GM10248 (cell line): ENCODE results near the gene FMN1.

ENCODE experiments used
- CTCF ChIA-PET: fragments of 300-600 bp; sonication (Branson Sonifier 250); formaldehyde crosslinking; extraction: SDS; loops from one replicate; lab custom pipeline; 2021; ENCODE audit warnings: antibody characterized with exemption; lab: Yijun Ruan, JAX
- POLR2A ChIA-PET: fragments of 350-650 bp; sonication (Branson Sonifier 250); formaldehyde crosslinking; extraction: SDS; loops from one replicate; lab custom pipeline; 2020; ENCODE audit warnings: antibody characterized with exemption; lab: Yijun Ruan, JAX
- DNase-seq: peaks from one replicate; pipeline ENCODE4 v3.0.0; 2012; ENCODE audit errors: extremely low spot score
- CTCF ChIP-seq: IDR thresholded peaks from 2 replicates; pipeline ENCODE4 v1.5.1; 2012; ENCODE audit warnings: mild to moderate bottlenecking, low read depth; ENCODE audit errors: extremely low read depth, missing control alignments, control extremely low read depth

FMN1 gene

GRCh38 chr15:32823750-32824149, 370.8 kb downstream of the FMN1 start:
- ChIA-PET CTCF (no interaction called here), POLR2A (no interaction called here)
- DNase-seq, result no peak
- TF ChIP-seq CTCF, result no peak

- ChIA-PET POLR2A (no interaction called here), CTCF (interaction anchor here (1.3 kb wide), 1 partner anchor 10 kb away, joined by 4 read pairs; no protein-coding TSS in a partner anchor)
- no peak for TF ChIP-seq CTCF
- DNase-seq, result no peak
Observed at GRCh38 chr15:32822739-32823138, 371.8 kb downstream of the FMN1 start.

- POLR2A ChIA-PET, result no interaction called here
- CTCF ChIA-PET, result interaction anchor here (0.9 to 1.2 kb wide), 2 partner anchors 12 to 24 kb away, joined by 3 to 4 read pairs; no protein-coding TSS in a partner anchor
- DNase-seq, result no peak
- no peak for TF ChIP-seq CTCF
Observed at GRCh38 chr15:32819448-32819847, 375.1 kb downstream of the FMN1 start.

GRCh38 chr15:32818758-32819447, 375.6 kb downstream of the FMN1 start:
- no peak for TF ChIP-seq CTCF
- no peak for DNase-seq
- POLR2A ChIA-PET, result no interaction called here
- CTCF ChIA-PET, result interaction anchor here (0.9 to 1.2 kb wide), 2 partner anchors 12 to 25 kb away, joined by 3 to 4 read pairs; no protein-coding TSS in a partner anchor

GRCh38 chr15:32817577-32817976, 376.9 kb downstream of the FMN1 start:
- CTCF ChIA-PET, result no interaction called here
- no peak for TF ChIP-seq CTCF
- no peak for DNase-seq
- POLR2A ChIA-PET, result no interaction called here

- ChIA-PET POLR2A (no interaction called here), CTCF (interaction anchor here (1.1 to 2.9 kb wide), 5 partner anchors 9 to 157 kb away, joined by 3 to 8 read pairs (median 5); no protein-coding TSS in a partner anchor)
- no peak for TF ChIP-seq CTCF
- DNase-seq, result no peak
Observed at GRCh38 chr15:32807331-32807730, 387.2 kb downstream of the FMN1 start.
